ENCODE measurements around the gene TOX2.

TOX2 gene

DNA sequence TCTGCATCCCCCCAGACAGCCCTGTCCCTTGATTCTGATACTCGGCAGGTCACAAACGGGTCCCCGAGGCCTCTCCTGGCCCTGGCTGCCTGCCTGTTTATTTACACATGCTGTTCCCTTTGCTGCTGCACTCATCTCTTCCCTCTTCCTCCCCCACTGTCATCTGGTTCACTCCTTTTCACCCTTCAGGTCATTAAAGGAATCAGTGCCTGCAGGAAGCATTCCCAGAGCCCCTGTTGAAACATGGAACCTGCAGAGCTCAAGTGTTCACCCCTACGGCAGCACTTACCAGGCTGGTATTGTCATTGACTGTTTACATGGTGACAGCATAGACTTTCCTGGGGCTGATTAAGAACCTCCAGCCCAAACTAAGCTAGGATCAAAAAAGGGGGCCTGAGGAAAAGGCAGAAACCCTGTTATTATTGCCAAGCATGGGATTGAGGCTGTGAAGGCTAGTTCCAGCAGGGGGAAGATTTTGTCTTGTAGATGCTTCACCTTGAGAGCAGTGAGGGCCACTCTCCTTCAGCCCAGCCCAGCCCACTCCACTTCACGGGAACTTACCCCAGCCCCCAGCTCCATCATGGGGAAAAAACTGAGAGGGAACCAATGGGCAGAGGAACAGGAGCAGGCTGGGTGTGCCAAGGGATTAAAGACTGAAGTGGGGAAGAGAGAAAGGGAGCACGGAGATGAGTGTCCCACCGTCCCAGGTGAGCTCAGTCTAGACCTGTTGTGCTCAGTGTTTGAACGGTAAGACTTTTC is 199.1 kb downstream of the TOX2 start:
- no peak for DNase-seq

DNA sequence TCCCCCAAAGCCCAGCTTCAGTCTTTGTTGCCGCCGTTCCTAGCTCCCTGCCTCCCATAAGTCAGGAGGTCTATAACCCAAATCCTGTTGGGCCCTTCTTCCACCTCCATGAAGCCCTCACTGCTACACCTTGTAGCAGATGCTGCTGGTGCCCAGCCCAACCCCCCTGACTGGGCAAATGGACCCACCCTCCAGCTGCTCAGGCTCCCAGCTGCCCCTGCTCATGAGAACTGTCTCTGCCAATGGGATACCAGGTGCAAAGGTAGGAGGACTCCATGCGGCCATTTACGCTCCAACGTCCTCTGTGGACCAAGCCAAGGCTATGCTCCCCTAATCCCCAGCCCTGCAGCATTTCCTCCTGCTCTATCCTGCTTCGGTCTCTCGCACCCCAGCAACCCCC is 200.5 kb downstream of the TOX2 start:
- DNase-seq: no peak

DNA sequence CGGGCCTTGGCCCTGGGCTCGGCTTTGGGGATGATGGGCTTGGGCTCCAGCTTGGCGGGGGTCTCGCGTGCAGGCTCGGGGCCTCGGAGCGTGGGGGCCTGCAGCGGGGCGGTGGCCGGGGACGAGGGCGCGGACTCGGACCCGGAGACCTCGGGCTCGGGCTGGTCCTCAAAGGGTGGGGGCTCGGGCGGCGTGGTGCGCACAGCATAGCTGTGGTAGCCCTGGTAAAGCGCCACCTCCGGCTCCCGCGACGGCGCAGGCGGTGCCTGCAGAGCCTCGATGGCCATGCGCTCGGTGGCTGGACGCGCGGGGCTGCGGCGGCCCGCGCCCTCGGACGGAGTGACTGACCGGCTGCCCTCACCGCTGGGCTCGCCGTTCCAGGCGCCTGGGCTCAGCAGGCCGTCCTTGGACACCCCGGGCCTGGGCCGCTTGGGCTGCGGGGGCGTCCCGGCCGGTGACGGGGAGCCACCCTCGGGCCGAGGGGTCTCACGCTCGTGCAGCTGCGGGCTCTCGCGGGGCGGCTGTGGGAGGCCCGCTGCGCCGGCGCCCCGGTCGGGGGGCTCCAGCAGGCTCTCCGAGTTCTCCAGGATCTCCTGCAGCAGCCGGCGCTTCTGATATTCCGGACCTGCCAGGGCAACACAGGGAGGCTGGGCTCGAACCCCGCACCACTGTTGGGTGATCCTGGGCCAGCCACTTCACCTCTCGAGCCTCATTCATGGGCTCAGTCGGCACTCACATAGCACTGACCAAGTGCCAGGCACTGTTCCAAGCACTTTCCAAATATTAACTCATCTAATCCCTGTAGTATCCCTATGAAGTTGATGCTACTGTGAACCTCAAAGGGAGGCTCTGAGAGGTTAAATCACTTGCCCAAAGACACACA is 201.4 kb downstream of the TOX2 start:
- DNase-seq: no peak

DNA sequence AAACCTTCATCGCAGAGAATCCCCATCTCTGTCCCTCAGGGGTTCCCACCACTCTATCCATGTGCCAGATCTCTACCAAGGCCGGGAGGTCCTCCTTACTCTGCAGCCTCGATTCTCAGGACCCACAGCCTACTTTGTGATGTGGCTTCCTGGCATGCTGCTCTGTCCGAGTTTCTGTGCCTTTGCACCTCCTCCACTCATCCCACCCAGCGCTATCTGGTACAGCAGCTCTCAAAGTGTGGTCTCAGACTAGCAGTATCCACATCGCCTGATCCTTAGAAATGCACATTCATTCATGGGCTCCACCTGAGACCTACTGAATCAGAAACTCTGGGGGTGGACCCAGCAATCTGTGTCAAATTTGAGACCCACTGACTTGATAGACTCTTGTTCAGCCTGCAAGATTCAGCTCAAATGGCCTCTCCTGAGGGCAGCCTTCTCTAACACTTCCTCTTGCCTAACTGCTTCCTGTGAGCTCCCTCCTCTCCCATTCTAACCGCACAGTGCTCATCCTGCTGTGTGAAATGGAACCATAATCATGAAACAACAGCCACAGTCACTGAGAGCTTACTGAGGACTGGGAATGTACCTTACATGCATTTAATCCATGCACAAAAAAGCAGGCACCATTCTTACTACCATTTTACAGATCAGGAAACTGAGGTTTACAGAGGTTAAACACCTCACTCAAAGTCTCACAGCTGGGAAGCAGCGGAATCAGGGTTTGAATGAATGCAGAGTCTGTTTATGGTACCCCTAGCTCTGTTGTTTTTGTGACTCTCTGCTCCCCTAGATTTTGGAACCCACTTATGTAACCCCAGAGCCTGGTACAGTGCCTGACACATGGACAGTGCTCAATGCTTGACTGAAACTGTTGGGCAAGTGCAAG is 202.9 kb downstream of the TOX2 start:
- no peak for DNase-seq

DNA sequence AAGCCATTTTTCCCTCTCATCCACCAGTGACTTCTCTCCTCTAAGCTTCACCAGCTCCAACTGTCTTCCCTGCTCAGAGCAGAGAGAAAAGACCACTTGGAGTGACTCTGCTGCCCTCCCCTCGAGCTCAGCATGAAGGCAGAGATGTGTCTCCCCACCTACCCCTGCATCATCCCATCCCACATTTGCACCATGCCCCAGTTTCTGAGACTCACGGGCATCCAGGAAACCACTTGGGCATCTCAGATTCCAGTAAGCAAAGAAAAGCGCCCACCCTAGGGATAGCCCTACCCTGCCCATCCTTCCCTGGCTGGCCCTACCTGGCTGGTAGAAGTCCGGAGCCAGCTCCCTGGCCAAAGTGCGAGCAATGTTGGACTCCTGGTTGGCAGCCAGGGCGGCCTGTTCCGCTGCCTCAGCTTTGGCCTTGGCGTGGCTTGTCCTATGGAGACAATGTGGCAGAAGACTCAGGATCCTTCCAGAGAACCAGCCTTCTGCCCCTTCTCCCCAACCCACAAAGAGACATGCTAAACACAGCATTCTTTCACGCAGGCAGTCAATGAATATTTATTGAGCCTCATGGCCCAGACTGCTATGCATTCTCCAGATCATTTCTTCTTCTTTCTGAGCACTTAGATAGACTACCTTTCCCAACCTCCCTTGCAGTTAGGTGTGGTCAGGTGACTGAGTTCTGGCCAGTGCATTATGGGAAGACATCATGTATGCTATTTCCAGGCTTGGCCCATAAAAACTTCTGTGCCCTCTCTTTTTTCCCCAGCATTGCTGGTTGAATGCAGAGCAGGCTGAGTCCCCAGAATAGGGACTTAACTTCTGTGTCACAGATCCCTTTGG is 203.8 kb downstream of the TOX2 start:
- DNase-seq: no peak

All from femur (tissue), 1 donor.